Neural cell (in vitro differentiated cells): ENCODE results near the gene UBASH3B. TPM values are rescaled to one million over a fixed set of nuclear protein-coding genes. Genes with fewer than 3 reads are reported as not detected.

ENCODE experiments used
- H2AFZ ChIP-seq: fragments of 200-600, 300-800 bp; sonication (generic), shearing (Covaris generic); 2 replicates; pipeline ENCODE4 v1.6.0; 2014; ENCODE audit warnings: low read depth, mild to moderate bottlenecking, antibody characterized with exemption, low read length, moderate library complexity
- H3F3A ChIP-seq: fragments of 200-600 bp; shearing (Covaris generic); 2 replicates; pipeline ENCODE4 v1.6.1; 2016; ENCODE audit warnings: mild to moderate bottlenecking, moderate library complexity, mixed read lengths, antibody characterized with exemption, low read length; ENCODE audit not compliant: insufficient read depth, poor library complexity, severe bottlenecking
- H3K27ac ChIP-seq: fragments of 200-600, 300-800 bp; sonication (generic), shearing (Covaris generic); 2 replicates; pipeline ENCODE4 v1.5.1; 2014; ENCODE audit warnings: mild to moderate bottlenecking, low read length, moderate library complexity
- H3K27me3 ChIP-seq: fragments of 300-800, 200-600 bp; sonication (generic), shearing (Covaris generic); 2 replicates; pipeline ENCODE4 v1.6.0; 2014; ENCODE audit warnings: mild to moderate bottlenecking, low read depth, low read length, moderate library complexity; ENCODE audit not compliant: insufficient read depth
- H3K36me3 ChIP-seq: fragments of 300-800, 200-600 bp; sonication (generic), shearing (Covaris generic); 2 replicates; pipeline ENCODE4 v1.5.1; 2014; ENCODE audit warnings: mild to moderate bottlenecking, antibody characterized with exemption, low read length, moderate library complexity; ENCODE audit not compliant: insufficient read depth
- H3K4me2 ChIP-seq: fragments of 300-800, 200-600 bp; sonication (generic), shearing (Covaris generic); 2 replicates; pipeline ENCODE4 v1.6.0; 2014; ENCODE audit warnings: mild to moderate bottlenecking, low read length
- H3K4me3 ChIP-seq: fragments of 300-800, 200-600 bp; sonication (generic), shearing (Covaris generic); 2 replicates; pipeline ENCODE4 v1.5.1; 2014; ENCODE audit warnings: mild to moderate bottlenecking, low read length, moderate library complexity
- H3K79me2 ChIP-seq: fragments of 200-600 bp; shearing (Covaris generic); replicated peaks from 2 replicates; pipeline ENCODE4 v1.6.0; 2014; ENCODE audit warnings: mild to moderate bottlenecking, low read length, moderate library complexity; ENCODE audit not compliant: insufficient read depth
- H3K9ac ChIP-seq: fragments of 300-800, 200-600 bp; sonication (generic), shearing (Covaris generic); 2 replicates; pipeline ENCODE4 v1.6.1; 2016; ENCODE audit warnings: mild to moderate bottlenecking, low read length, mixed read lengths
- H3K9me2 ChIP-seq: fragments of 200-600 bp; shearing (Covaris generic); 2 replicates; pipeline ENCODE4 v1.6.1; 2016; ENCODE audit warnings: mild to moderate bottlenecking, low read length, mixed read lengths; ENCODE audit not compliant: insufficient read depth
- H3K9me3 ChIP-seq: fragments of 200-600, 300-800 bp; sonication (generic), shearing (Covaris generic); 2 replicates; pipeline ENCODE4 v1.6.1; 2016; ENCODE audit warnings: mild to moderate bottlenecking, mixed run types, low read length, moderate library complexity, mixed read lengths
- H4K20me1 ChIP-seq: fragments of 200-600 bp; shearing (Covaris generic); 2 replicates; pipeline ENCODE4 v1.6.1; 2016; ENCODE audit warnings: mild to moderate bottlenecking, mixed run types; ENCODE audit not compliant: insufficient read depth
- EP300 ChIP-seq: fragments of 450-650 bp; conservative IDR thresholded peaks from 2 replicates; pipeline ENCODE4 v1.6.1; 2014; ENCODE audit warnings: antibody characterized with exemption, mild to moderate bottlenecking, moderate library complexity; ENCODE audit not compliant: poor library complexity, severe bottlenecking
- EZH2 ChIP-seq: fragments of 200-600, 300-800 bp; shearing (Covaris generic), sonication (generic); IDR thresholded peaks from 2 replicates; pipeline ENCODE4 v1.6.1; 2014; ENCODE audit warnings: antibody characterized with exemption, low read length, borderline replicate concordance, mild to moderate bottlenecking; ENCODE audit not compliant: insufficient read depth, poor library complexity, severe bottlenecking
- MXI1 ChIP-seq: fragments of 450-650 bp; conservative IDR thresholded peaks from 2 replicates; pipeline ENCODE4 v1.6.1; 2014; ENCODE audit warnings: antibody characterized with exemption, mild to moderate bottlenecking; ENCODE audit not compliant: poor library complexity, severe bottlenecking
- POLR2AphosphoS5 ChIP-seq: IDR thresholded peaks from 2 replicates; pipeline ENCODE4 v1.6.1; 2012
- RAD21 ChIP-seq: fragments of 450-650 bp; conservative IDR thresholded peaks from 2 replicates; pipeline ENCODE4 v1.6.1; 2014; ENCODE audit warnings: antibody characterized with exemption, mild to moderate bottlenecking, moderate library complexity
- REST ChIP-seq: IDR thresholded peaks from 2 replicates; pipeline ENCODE4 v1.6.1; 2012; ENCODE audit warnings: borderline replicate concordance
- SMC3 ChIP-seq: fragments of 450-650 bp; conservative IDR thresholded peaks from 2 replicates; pipeline ENCODE4 v1.6.1; 2014; ENCODE audit warnings: antibody characterized with exemption, mild to moderate bottlenecking, moderate library complexity; ENCODE audit not compliant: poor library complexity
- TAF1 ChIP-seq: IDR thresholded peaks from 2 replicates; pipeline ENCODE4 v1.6.1; 2012; ENCODE audit warnings: low read depth
- polyA plus RNA-seq: library from polyadenylated mRNA; depleted of rRNA; stranded (reverse); fragments of >200 nt; gene quantifications from 2 replicates; pipeline ENCODE4 v1.2.3, GENCODE V29; 2014
- TF ChIP-seq, protein P1 (sequence below): fragments of 450-650 bp; IDR thresholded peaks from 2 replicates; pipeline ENCODE4 v1.5.1; 2014; ENCODE audit warnings: antibody characterized with exemption, mild to moderate bottlenecking, moderate library complexity; ENCODE audit not compliant: poor library complexity, severe bottlenecking

The UBASH3B gene
- polyA plus RNA-seq, 1 donor from 2014 or later: 4.2 TPM

- H3K36me3 ChIP-seq: no peaks in the 10 kb centered on the region
- H3K79me2 ChIP-seq: no peaks in the 10 kb centered on the region
- no peaks in the 10 kb centered on the region for H3K9me3 ChIP-seq
- no peaks in the 10 kb centered on the region for H3K27me3 ChIP-seq
- no peak overlapping the region for H3K4me2 ChIP-seq
- H4K20me1 ChIP-seq: no peaks in the 10 kb centered on the region
- no peaks in the 10 kb centered on the region for H3K9me2 ChIP-seq
- H3K27ac ChIP-seq: no peak overlapping the region
- no peaks in the 10 kb centered on the region for H3F3A ChIP-seq
- no peak overlapping the region for H3K4me3 ChIP-seq
- H2AFZ ChIP-seq: no peak overlapping the region
- TF ChIP-seq, protein P1, sequence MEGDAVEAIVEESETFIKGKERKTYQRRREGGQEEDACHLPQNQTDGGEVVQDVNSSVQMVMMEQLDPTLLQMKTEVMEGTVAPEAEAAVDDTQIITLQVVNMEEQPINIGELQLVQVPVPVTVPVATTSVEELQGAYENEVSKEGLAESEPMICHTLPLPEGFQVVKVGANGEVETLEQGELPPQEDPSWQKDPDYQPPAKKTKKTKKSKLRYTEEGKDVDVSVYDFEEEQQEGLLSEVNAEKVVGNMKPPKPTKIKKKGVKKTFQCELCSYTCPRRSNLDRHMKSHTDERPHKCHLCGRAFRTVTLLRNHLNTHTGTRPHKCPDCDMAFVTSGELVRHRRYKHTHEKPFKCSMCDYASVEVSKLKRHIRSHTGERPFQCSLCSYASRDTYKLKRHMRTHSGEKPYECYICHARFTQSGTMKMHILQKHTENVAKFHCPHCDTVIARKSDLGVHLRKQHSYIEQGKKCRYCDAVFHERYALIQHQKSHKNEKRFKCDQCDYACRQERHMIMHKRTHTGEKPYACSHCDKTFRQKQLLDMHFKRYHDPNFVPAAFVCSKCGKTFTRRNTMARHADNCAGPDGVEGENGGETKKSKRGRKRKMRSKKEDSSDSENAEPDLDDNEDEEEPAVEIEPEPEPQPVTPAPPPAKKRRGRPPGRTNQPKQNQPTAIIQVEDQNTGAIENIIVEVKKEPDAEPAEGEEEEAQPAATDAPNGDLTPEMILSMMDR: no peak
- TF ChIP-seq EZH2: no peak
- TF ChIP-seq EP300: no peak
- TF ChIP-seq TAF1: no peak
- no peak for TF ChIP-seq SMC3
- TF ChIP-seq REST: no peak
- no peak for TF ChIP-seq RAD21
- no peak for TF ChIP-seq POLR2AphosphoS5
- TF ChIP-seq MXI1: no peak
- H3K9ac ChIP-seq: no peak overlapping the region
Measured at GRCh38 chr11:122705396-122705795, 49.9 kb downstream of the UBASH3B start.

DNA sequence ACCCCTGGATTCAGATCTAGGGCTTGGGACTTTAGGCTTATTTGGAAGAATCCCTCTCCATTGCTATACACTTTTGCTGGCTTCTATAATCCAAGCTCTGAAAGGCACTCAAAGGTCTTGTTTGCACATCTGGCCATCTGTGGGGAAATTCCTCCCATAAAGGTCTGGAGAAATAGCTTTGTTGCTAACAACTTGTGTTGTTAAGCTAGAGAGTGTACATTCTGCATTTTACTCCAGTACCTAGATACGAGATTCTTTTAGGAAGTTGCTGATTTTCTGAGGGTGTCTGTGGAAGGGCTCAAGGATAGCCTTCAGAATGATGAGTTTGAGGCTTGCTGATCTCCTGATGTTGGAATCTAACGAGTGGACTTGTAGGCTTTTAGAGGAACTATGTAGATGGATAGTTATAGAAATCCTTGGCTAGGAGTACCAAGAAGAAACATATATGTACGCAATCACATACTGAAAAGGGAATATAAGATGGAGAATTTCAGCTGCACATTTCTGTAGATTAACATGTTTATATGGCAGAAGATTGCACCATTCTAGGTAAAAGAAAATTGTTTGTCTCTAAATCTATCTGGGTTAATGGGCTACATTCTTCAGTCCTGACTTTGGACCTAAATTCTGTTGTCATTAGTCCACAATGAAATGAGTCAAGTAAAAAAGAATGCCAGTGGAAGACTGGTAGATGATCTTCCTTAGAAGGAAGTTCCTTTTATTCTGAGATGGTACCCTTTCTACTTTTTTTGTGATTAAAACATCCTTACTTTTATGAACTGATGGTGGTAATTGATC lies 51.0 kb downstream of the UBASH3B start:
- no peaks in the 10 kb centered on the region for H3K36me3 ChIP-seq
- H3K9ac ChIP-seq: no peak overlapping the region
- TF ChIP-seq RAD21 (no peak), EZH2 (no peak), EP300 (no peak), MXI1 (no peak), REST (no peak), TAF1 (no peak), SMC3 (no peak), POLR2AphosphoS5 (no peak)
- TF ChIP-seq, protein P1: no peak
- no peaks in the 10 kb centered on the region for H4K20me1 ChIP-seq
- no peaks in the 10 kb centered on the region for H3K27me3 ChIP-seq
- H3K4me3 ChIP-seq: no peak overlapping the region
- H2AFZ ChIP-seq: no peak overlapping the region
- H3K27ac ChIP-seq: no peak overlapping the region
- H3K9me2 ChIP-seq: no peaks in the 10 kb centered on the region
- H3K79me2 ChIP-seq: no peaks in the 10 kb centered on the region
- no peaks in the 10 kb centered on the region for H3K9me3 ChIP-seq
- no peak overlapping the region for H3K4me2 ChIP-seq
- H3F3A ChIP-seq: no peaks in the 10 kb centered on the region
